ENCODE results near the gene SORBS2. TPM values are rescaled to one million over a fixed set of nuclear protein-coding genes. Genes with fewer than 3 reads are reported as not detected.

SORBS2 gene
- polyA plus RNA-seq, 2 of the 4 experiments (the other 2 are of a cell fraction): 0.23 to 0.90 TPM

DNA sequence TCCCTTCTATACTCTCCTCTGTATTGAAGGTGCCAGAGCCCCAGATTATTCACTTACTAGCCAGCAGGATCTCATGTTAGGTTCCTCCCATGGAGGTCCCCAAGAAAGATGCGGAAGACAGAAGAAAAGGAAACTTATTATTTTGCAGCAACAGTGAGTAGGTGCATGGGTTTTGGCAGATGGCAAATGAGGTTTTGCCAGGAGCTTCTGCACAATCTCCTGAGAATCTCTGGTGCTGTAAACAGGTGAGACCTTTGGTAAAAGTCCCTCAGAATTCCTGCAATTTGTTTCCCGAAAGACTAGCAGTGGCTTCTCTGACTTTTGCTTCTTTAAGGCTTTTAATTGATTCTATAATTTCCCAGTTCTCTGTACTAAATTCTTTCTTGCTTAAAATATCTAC is 29.5 kb upstream of the SORBS2 start:
- WGBS (ENCODE audit: missing lambda C conversion rate): 98% methylated on average over 2 of the region's 2 CpGs
- Histone ChIP-seq H3K27ac (no peak overlapping the region; a peak in 1 of 6 replicates), H3K4me1 (peaks cover 30% of the 10 kb centered on the region), H3K4me3 (no peak overlapping the region), H3K9me3 (no peaks in the 10 kb centered on the region), H3K4me2 (no peak overlapping the region)
- ChIA-PET POLR2A (no interaction called here), CTCF (no interaction called here)
- no peak for TF ChIP-seq EHMT2 (IDR thresholded peaks at IDR 0.05; ENCODE audit: low read depth)
- TF ChIP-seq FOXS1 (CRISPR knock-in tag; IDR thresholded peaks at IDR 0.05): no peak
- TF ChIP-seq RNF2 (IDR thresholded peaks at IDR 0.05; ENCODE audit: borderline replicate concordance, low read depth): no peak
- TF ChIP-seq PHF8 (IDR thresholded peaks at IDR 0.05; ENCODE audit: borderline replicate concordance, low read depth): no peak
- TF ChIP-seq CBX8 (IDR thresholded peaks at IDR 0.05): no peak
- TF ChIP-seq HOXB13 (CRISPR knock-in tag; IDR thresholded peaks at IDR 0.05; ENCODE audit: low read depth): no peak
- no peak for DNase-seq (ENCODE audit: low read depth in 1 of 2, low spot score in 1 of 2)
- ATAC-seq: no peak
- no peak for FAIRE-seq

DNA sequence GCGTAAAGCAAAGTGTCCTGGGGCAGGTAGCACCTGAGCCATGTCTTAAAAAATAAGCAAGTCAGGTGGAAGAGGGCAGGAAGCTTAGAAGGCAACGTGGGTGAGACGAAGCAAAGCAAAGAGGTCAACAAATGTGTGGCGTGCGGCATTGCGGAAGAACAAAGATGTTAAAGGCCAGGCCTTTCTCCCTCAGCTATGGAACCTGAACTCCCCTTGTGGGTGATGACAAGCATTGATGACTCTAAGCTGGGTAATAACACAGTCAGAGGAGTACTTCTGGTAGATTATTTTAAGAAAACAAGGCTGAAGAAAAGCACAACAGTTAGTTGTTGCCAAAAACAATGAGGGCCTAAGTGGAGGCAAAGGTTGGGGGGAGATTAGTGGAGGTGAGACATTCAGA is 29.0 kb upstream of the SORBS2 start:
- WGBS (ENCODE audit: missing lambda C conversion rate): 82% methylated on average over 6 of the region's 6 CpGs
- H3K4me2 ChIP-seq: no peak overlapping the region
- CTCF ChIA-PET: interaction anchor here (1.1 kb wide), 1 partner anchor 200 kb away, joined by 3 read pairs; no protein-coding TSS in a partner anchor
- TF ChIP-seq GATA3 (IDR thresholded peaks at IDR 0.05; ENCODE audit: borderline replicate concordance): no peak
- TF ChIP-seq, protein P1, sequence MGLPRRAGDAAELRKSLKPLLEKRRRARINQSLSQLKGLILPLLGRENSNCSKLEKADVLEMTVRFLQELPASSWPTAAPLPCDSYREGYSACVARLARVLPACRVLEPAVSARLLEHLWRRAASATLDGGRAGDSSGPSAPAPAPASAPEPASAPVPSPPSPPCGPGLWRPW (IDR thresholded peaks at IDR 0.05): no peak
- no peak for TF ChIP-seq RFX5 (IDR thresholded peaks at IDR 0.05)
- TF ChIP-seq EHF (CRISPR knock-in tag; IDR thresholded peaks at IDR 0.05): no peak
- TF ChIP-seq ZFP36 (IDR thresholded peaks at IDR 0.05; ENCODE audit: borderline replicate concordance, partially characterized antibody): no peak
- TF ChIP-seq, protein P2, sequence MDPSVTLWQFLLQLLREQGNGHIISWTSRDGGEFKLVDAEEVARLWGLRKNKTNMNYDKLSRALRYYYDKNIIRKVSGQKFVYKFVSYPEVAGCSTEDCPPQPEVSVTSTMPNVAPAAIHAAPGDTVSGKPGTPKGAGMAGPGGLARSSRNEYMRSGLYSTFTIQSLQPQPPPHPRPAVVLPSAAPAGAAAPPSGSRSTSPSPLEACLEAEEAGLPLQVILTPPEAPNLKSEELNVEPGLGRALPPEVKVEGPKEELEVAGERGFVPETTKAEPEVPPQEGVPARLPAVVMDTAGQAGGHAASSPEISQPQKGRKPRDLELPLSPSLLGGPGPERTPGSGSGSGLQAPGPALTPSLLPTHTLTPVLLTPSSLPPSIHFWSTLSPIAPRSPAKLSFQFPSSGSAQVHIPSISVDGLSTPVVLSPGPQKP (IDR thresholded peaks at IDR 0.05; ENCODE audit: low read depth, low read length): no peak
- TF ChIP-seq, protein P3, sequence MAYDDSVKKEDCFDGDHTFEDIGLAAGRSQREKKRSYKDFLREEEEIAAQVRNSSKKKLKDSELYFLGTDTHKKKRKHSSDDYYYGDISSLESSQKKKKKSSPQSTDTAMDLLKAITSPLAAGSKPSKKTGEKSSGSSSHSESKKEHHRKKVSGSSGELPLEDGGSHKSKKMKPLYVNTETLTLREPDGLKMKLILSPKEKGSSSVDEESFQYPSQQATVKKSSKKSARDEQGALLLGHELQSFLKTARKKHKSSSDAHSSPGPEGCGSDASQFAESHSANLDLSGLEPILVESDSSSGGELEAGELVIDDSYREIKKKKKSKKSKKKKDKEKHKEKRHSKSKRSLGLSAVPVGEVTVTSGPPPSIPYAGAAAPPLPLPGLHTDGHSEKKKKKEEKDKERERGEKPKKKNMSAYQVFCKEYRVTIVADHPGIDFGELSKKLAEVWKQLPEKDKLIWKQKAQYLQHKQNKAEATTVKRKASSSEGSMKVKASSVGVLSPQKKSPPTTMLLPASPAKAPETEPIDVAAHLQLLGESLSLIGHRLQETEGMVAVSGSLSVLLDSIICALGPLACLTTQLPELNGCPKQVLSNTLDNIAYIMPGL (CRISPR knock-in tag; IDR thresholded peaks at IDR 0.05; ENCODE audit: borderline replicate concordance): no peak
- TF ChIP-seq EHMT2 (IDR thresholded peaks at IDR 0.05; ENCODE audit: low read depth): no peak
- no peak for TF ChIP-seq MYC (IDR thresholded peaks at IDR 0.05; ENCODE audit: borderline replicate concordance, low read length)
- TF ChIP-seq HOXB13 (CRISPR knock-in tag; IDR thresholded peaks at IDR 0.05; ENCODE audit: low read depth): no peak
- peak overlapping the region; percentile 22 to 27; a peak in 2 of 6 replicates for H3K27ac ChIP-seq
- H3K9me3 ChIP-seq: no peaks in the 10 kb centered on the region
- DNase-seq (ENCODE audit: low read depth in 1 of 2, low spot score in 1 of 2) (no peak), ATAC-seq (no peak), FAIRE-seq (no peak)
- POLR2A ChIA-PET: no interaction called here
- H3K4me1 ChIP-seq: peaks cover 30% of the 10 kb centered on the region
- no peak overlapping the region for H3K4me3 ChIP-seq

DNA sequence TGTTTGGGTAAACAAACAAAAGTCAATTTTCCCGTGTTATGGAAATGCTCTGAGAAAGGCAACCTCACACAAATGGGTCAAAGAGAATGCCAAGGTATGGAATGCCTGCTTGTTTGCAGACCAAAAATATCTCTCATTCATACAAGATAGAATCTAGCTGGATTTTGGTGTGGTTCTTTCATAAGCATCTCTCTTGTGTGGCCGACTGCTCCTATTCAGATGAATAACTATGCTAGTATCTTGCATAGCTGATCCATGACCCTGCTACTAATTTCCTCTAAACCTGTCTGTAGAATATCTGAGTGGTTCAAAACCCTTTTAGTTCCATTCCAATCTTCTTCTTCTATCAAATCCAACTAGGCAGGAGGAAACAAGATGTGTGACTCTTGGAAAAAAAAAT is 28.2 kb upstream of the SORBS2 start:
- H3K4me3 ChIP-seq: no peak overlapping the region
- peak overlapping the region; percentile 75 for H3K27ac ChIP-seq
- ChIA-PET CTCF (interaction anchor here (1.1 kb wide), 1 partner anchor 199 kb away, joined by 3 read pairs; no protein-coding TSS in a partner anchor), POLR2A (no interaction called here)
- TF ChIP-seq, protein P3 (CRISPR knock-in tag; IDR thresholded peaks at IDR 0.05; ENCODE audit: borderline replicate concordance): no peak
- TF ChIP-seq FOSL2 (IDR thresholded peaks at IDR 0.05) (no peak), FOSL2 (CRISPR knock-in tag; IDR thresholded peaks at IDR 0.05) (no peak), HOXA7 (CRISPR knock-in tag; IDR thresholded peaks at IDR 0.05) (no peak), JUN (IDR thresholded peaks at IDR 0.05) (no peak), SMC3 (IDR thresholded peaks at IDR 0.05) (no peak)
- TF ChIP-seq, protein P2 (IDR thresholded peaks at IDR 0.05; ENCODE audit: low read depth, low read length): no peak
- no peaks in the 10 kb centered on the region for H3K9me3 ChIP-seq
- WGBS (ENCODE audit: missing lambda C conversion rate): 51% methylated on average over 2 of the region's 2 CpGs
- DNase-seq (ENCODE audit: low read depth in 1 of 2, low spot score in 1 of 2): no peak
- peaks cover 30% of the 10 kb centered on the region for H3K4me1 ChIP-seq
- no peak for ATAC-seq
- H3K4me2 ChIP-seq: peak overlapping the region; percentile 70; the same call in 2 of the 3 replicates
- no peak for FAIRE-seq
